GM15510 (cell line): ENCODE data around the gene NIM1K.

Experiments
- POLR2A ChIP-seq: IDR thresholded peaks from 3 replicates; pipeline ENCODE4 v1.6.1; 2011; ENCODE audit warnings: borderline replicate concordance; ENCODE audit not compliant: insufficient read length; ENCODE audit errors: extremely low read depth

The NIM1K gene

GRCh38 chr5:43191740-43192557 is at the start of gene NIM1K:
TSS of gene NIM1K (plus strand) at chr5:43192225. CDS start at chr5:43245776, 53,551 bp downstream.
- no peak for TF ChIP-seq POLR2A

GRCh38 chr5:43145071-43145470 is 47.0 kb upstream of the NIM1K start:
- no peak for TF ChIP-seq POLR2A

- no peak for TF ChIP-seq POLR2A
These were observed 45.1 kb upstream of the NIM1K start for GRCh38 chr5:43146958-43147357.

GRCh38 chr5:43148417-43148816 is 43.6 kb upstream of the NIM1K start:
- no peak for TF ChIP-seq POLR2A

GRCh38 chr5:43149231-43149630 is 42.8 kb upstream of the NIM1K start:
- TF ChIP-seq POLR2A = no peak

GRCh38 chr5:43150075-43150474 is 42.0 kb upstream of the NIM1K start:
- no peak for TF ChIP-seq POLR2A

- no peak for TF ChIP-seq POLR2A
These were observed 41.3 kb upstream of the NIM1K start for GRCh38 chr5:43150748-43151147.

- no peak for TF ChIP-seq POLR2A
These were observed 39.1 kb upstream of the NIM1K start for GRCh38 chr5:43152946-43153345.

- no peak for TF ChIP-seq POLR2A
These were observed 37.6 kb upstream of the NIM1K start for GRCh38 chr5:43154469-43154868.

- TF ChIP-seq POLR2A = no peak
These were observed 36.5 kb upstream of the NIM1K start for GRCh38 chr5:43155394-43156096.

GRCh38 chr5:43156388-43156787 is 35.6 kb upstream of the NIM1K start:
- TF ChIP-seq POLR2A = no peak

GRCh38 chr5:43157068-43157467 is 35.0 kb upstream of the NIM1K start:
- TF ChIP-seq POLR2A = no peak

GRCh38 chr5:43161244-43161643 is 30.8 kb upstream of the NIM1K start:
- TF ChIP-seq POLR2A = no peak

GRCh38 chr5:43165323-43165722 is 26.7 kb upstream of the NIM1K start:
- TF ChIP-seq POLR2A = no peak

GRCh38 chr5:43168175-43168574 is 23.9 kb upstream of the NIM1K start:
- no peak for TF ChIP-seq POLR2A

GRCh38 chr5:43171451-43171850 is 20.6 kb upstream of the NIM1K start:
- no peak for TF ChIP-seq POLR2A

GRCh38 chr5:43171926-43172325 is 20.1 kb upstream of the NIM1K start:
- TF ChIP-seq POLR2A = no peak

- TF ChIP-seq POLR2A = no peak
These were observed 19.2 kb upstream of the NIM1K start for GRCh38 chr5:43172779-43173178.
